ENCODE data around the gene SLC25A24.
A peak's percentile ranks its signal among the peaks of the same experiment; 100 is the strongest.
"Not testable (repeated sequence)": the region's sequence is repeated elsewhere in the genome, so short reads cannot be mapped to it uniquely, and the experiment has no call there.

The SLC25A24 gene

GRCh38 chr1:108199781-108200686 lies at the start of gene SLC25A24:
Gene SLC25A24, minus strand, starts transcription at chr1:108200343. Its CDS starts 205 bp downstream, at chr1:108200138.
- peak; percentile 52 for DNase-seq

GRCh38 chr1:108243976-108244375 lies 43.8 kb upstream of the SLC25A24 start, which contains the start of gene NBPF4:
Gene NBPF4, minus strand, starts transcription at chr1:108244076. Its CDS starts 315 bp downstream, at chr1:108243761.
- not testable (repeated sequence) for DNase-seq

GRCh38 chr1:108239426-108239825 lies 39.3 kb upstream of the SLC25A24 start:
- not testable (repeated sequence) for DNase-seq

GRCh38 chr1:108235308-108235707 lies 35.2 kb upstream of the SLC25A24 start:
- not testable (repeated sequence) for DNase-seq

- not testable (repeated sequence) for DNase-seq
Observed at GRCh38 chr1:108232183-108232582, 32.0 kb upstream of the SLC25A24 start.

- DNase-seq: not testable (repeated sequence)
Observed at GRCh38 chr1:108229976-108230375, 29.8 kb upstream of the SLC25A24 start.

GRCh38 chr1:108227772-108228171 lies 27.6 kb upstream of the SLC25A24 start:
- not testable (repeated sequence) for DNase-seq

GRCh38 chr1:108226855-108227254 lies 26.7 kb upstream of the SLC25A24 start:
- not testable (repeated sequence) for DNase-seq

GRCh38 chr1:108223226-108223625 lies 23.1 kb upstream of the SLC25A24 start:
- DNase-seq: not testable (repeated sequence)

GRCh38 chr1:108217515-108218174 lies 17.5 kb upstream of the SLC25A24 start:
- not testable (repeated sequence) for DNase-seq

GRCh38 chr1:108217007-108217406 lies 16.9 kb upstream of the SLC25A24 start:
- not testable (repeated sequence) for DNase-seq

GRCh38 chr1:108216028-108216890 lies 16.1 kb upstream of the SLC25A24 start:
- not testable (repeated sequence) for DNase-seq

- not testable (repeated sequence) for DNase-seq
Observed at GRCh38 chr1:108214641-108215465, 14.7 kb upstream of the SLC25A24 start.

- no peak for DNase-seq
Observed at GRCh38 chr1:108211014-108211413, 10.9 kb upstream of the SLC25A24 start.

- DNase-seq: no peak
Observed at GRCh38 chr1:108209456-108210108, 9.4 kb upstream of the SLC25A24 start.

GRCh38 chr1:108208724-108209446 lies 8.7 kb upstream of the SLC25A24 start:
- no peak for DNase-seq

GRCh38 chr1:108203582-108203981 lies 3.4 kb upstream of the SLC25A24 start:
- not testable (repeated sequence) for DNase-seq

GRCh38 chr1:108201687-108202086 lies 1.5 kb upstream of the SLC25A24 start:
- no peak for DNase-seq

GRCh38 chr1:108200687-108201051 lies 526 bp upstream of the SLC25A24 start:
- DNase-seq: no peak

GRCh38 chr1:108199201-108199691 lies 897 bp downstream of the SLC25A24 start:
- DNase-seq: no peak

Data from GDM1 (cell line).